ENCODE measurements around the gene CAPN7. TPM values are rescaled to one million over a fixed set of nuclear protein-coding genes. Genes with fewer than 3 reads are reported as not detected.

Gene CAPN7
- total RNA-seq, 1 donor from 2014 or later = 41.3 TPM

GRCh38 chr3:15294929-15295328 lies 88.9 kb downstream of the CAPN7 start:
- no peak for DNase-seq (ENCODE audit: low spot score)

- no peak for DNase-seq (ENCODE audit: low spot score)
Measured at GRCh38 chr3:15295506-15295905, 89.5 kb downstream of the CAPN7 start.

- no peak for DNase-seq (ENCODE audit: low spot score)
Measured at GRCh38 chr3:15297608-15298350, 91.7 kb downstream of the CAPN7 start.

- no peak for DNase-seq (ENCODE audit: low spot score)
Measured at GRCh38 chr3:15298504-15298903, 92.5 kb downstream of the CAPN7 start.

- DNase-seq (ENCODE audit: low spot score) = no peak
Measured at GRCh38 chr3:15299036-15299435, 93.0 kb downstream of the CAPN7 start.

GRCh38 chr3:15300323-15301078 lies 94.5 kb downstream of the CAPN7 start:
- DNase-seq (ENCODE audit: low spot score) = no peak

GRCh38 chr3:15301761-15302160 lies 95.7 kb downstream of the CAPN7 start:
- no peak for DNase-seq (ENCODE audit: low spot score)

Other genes starting within 250 kb of the CAPN7 start
- 52.3 TPM for gene MRPS25, start 140.9 kb upstream of the CAPN7 start, total RNA-seq
- gene RBSN, start 107.1 kb upstream of the CAPN7 start, total RNA-seq = 26.0 TPM
- 108 TPM for gene SH3BP5, start 126.3 kb downstream of the CAPN7 start, total RNA-seq
- gene METTL6, start 221.3 kb downstream of the CAPN7 start, total RNA-seq = 12.1 TPM
- 18.9 TPM for gene EAF1, start 221.4 kb downstream of the CAPN7 start, total RNA-seq

Measured in mesenteric fat pad (tissue), 1 donor.